HL-60 (cell line): ENCODE data around the gene SNX25.

Experiments
- CTCF ChIP-seq: IDR thresholded peaks from one replicate; pipeline ENCODE4 v1.5.1; 2011; ENCODE audit warnings: low read length, control low read depth, inconsistent platforms; ENCODE audit not compliant: insufficient read depth
- POLR2AphosphoS5 ChIP-seq: IDR thresholded peaks from 2 replicates; pipeline ENCODE4 v1.6.1; 2012; ENCODE audit warnings: low read depth
- REST ChIP-seq: IDR thresholded peaks from 2 replicates; pipeline ENCODE4 v1.6.1; 2012; ENCODE audit warnings: low read depth; ENCODE audit not compliant: insufficient replicate concordance

GRCh38 chr4:185343726-185344581 is 134.6 kb downstream of the SNX25 start:
- no peak for TF ChIP-seq CTCF
- TF ChIP-seq POLR2AphosphoS5: no peak
- no peak for TF ChIP-seq REST
